ENCODE results near the gene RTN4IP1.
"Not testable (repeated sequence)": the region's sequence is repeated elsewhere in the genome, so short reads cannot be mapped to it uniquely, and the experiment has no call there.

RTN4IP1 gene

GRCh38 chr6:106553440-106553839 lies 75.9 kb downstream of the RTN4IP1 start:
- H3K4me3 ChIP-seq (ENCODE audit: low read depth, low read length): no peak overlapping the region
- DNase-seq (ENCODE audit: low read depth): no peak
- no peak for TF ChIP-seq CTCF (IDR thresholded peaks at IDR 0.05; ENCODE audit: low read depth, low read length, missing control alignments)

GRCh38 chr6:106551155-106551554 lies 78.1 kb downstream of the RTN4IP1 start:
- TF ChIP-seq CTCF (IDR thresholded peaks at IDR 0.05; ENCODE audit: low read depth, low read length, missing control alignments): no peak

GRCh38 chr6:106549521-106549920 lies 79.8 kb downstream of the RTN4IP1 start:
- H3K4me3 ChIP-seq (ENCODE audit: low read depth, low read length): no peak overlapping the region
- DNase-seq (ENCODE audit: low read depth): no peak
- TF ChIP-seq CTCF (IDR thresholded peaks at IDR 0.05; ENCODE audit: low read depth, low read length, missing control alignments): no peak

More at GRCh38 chr6:106551155-106551554, 78.1 kb downstream of the RTN4IP1 start:
- no peak overlapping the region for H3K4me3 ChIP-seq (ENCODE audit: low read depth, low read length)
- DNase-seq (ENCODE audit: low read depth): no peak

GRCh38 chr6:106548926-106549455 lies 80.3 kb downstream of the RTN4IP1 start:
- not testable (repeated sequence) for H3K4me3 ChIP-seq (ENCODE audit: low read depth, low read length); DNase-seq (ENCODE audit: low read depth)

GRCh38 chr6:106547601-106548453 lies 81.5 kb downstream of the RTN4IP1 start:
- H3K4me3 ChIP-seq (ENCODE audit: low read depth, low read length): no peak overlapping the region
- DNase-seq (ENCODE audit: low read depth): no peak
- TF ChIP-seq CTCF (IDR thresholded peaks at IDR 0.05; ENCODE audit: low read depth, low read length, missing control alignments): no peak

- no peak for TF ChIP-seq CTCF (IDR thresholded peaks at IDR 0.05; ENCODE audit: low read depth, low read length, missing control alignments)
- no peak for DNase-seq (ENCODE audit: low read depth)
- H3K4me3 ChIP-seq (ENCODE audit: low read depth, low read length): no peak overlapping the region
Observed at GRCh38 chr6:106546691-106547414, 82.4 kb downstream of the RTN4IP1 start.

- TF ChIP-seq CTCF (IDR thresholded peaks at IDR 0.05; ENCODE audit: low read depth, low read length, missing control alignments): no peak
- no peak overlapping the region for H3K4me3 ChIP-seq (ENCODE audit: low read depth, low read length)
- no peak for DNase-seq (ENCODE audit: low read depth)
Observed at GRCh38 chr6:106546261-106546690, 83.0 kb downstream of the RTN4IP1 start.

All from GM12864 (cell line).